HG02763 (cell line): ENCODE results near the gene RPP21.
"Not testable (repeated sequence)": the region's sequence is repeated elsewhere in the genome, so short reads cannot be mapped to it uniquely, and the experiment has no call there.

Source experiments
- ATAC-seq: cut with Tn5 transposase; IDR thresholded peaks from one replicate; pipeline ENCODE4 v1.9.1; 2021; ENCODE audit warnings: mild to moderate bottlenecking, moderate library complexity; ENCODE audit not compliant: unreplicated experiment

The RPP21 gene

GRCh38 chr6:30369280-30369679, 24.3 kb downstream of the RPP21 start:
- ATAC-seq: not testable (repeated sequence)

DNA sequence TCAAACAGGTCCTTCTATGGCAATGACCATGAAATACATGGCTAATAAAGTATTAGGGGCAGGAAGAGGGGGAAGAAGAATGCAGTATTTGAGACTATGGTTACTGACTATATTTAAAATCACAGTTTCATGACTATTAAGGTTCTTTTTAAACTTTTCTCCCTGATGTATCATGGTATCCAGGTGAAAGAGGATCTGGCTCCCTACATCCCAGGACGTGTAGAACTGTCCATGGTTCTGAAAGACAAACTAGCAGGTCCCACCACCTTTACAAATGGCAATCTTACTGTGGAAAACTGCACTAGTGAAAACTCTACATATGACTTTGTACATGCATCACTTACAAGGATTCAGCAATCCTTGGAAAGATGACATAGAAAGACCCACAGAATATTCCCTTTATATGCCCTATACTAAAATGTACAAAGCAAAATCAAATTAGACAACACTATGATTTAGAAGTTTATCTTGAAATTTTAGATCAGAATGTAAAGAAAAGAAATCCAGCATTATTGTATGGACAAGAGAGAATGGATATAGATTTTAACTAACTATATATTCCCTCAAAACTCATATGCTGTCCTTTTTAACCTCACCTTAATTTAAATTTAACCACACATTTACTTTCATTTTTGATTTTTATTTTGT, 33.5 kb downstream of the RPP21 start:
- no peak for ATAC-seq

GRCh38 chr6:30380464-30380863, 35.5 kb downstream of the RPP21 start:
- ATAC-seq: no peak

DNA sequence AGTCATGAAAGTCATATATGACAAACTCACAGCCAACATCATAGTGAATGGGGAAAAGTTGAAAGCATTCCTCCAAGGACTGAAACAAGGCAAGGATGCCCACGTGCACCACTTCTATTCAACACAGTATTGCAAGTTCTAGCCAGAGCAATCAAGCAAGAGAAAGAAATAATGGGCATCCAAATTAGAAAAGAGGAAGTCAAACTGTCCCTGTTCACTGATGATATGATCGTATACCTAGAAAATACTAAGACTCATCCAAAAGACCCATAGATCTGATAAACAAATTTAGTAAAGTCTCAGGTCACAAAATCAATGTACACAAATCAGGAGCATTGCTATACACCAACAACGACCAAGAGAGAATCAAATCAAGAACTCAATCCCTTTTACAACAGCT, 41.2 kb downstream of the RPP21 start:
- ATAC-seq: no peak

GRCh38 chr6:30391240-30391639, 46.3 kb downstream of the RPP21 start:
- ATAC-seq: no peak

GRCh38 chr6:30394139-30394538, 49.2 kb downstream of the RPP21 start:
- ATAC-seq: no peak
